Adipocyte (in vitro differentiated cells): ENCODE data around the gene SEC16A.

Experiments
- DNase-seq: peaks from one replicate; pipeline ENCODE4 v3.0.0-alpha.2; 2015; ENCODE audit warnings: low read depth
- H3K27me3 ChIP-seq: replicated peaks from 2 replicates; pipeline ENCODE4 v1.7.0; 2013; ENCODE audit warnings: mild to moderate bottlenecking, low read length, moderate library complexity; ENCODE audit not compliant: control insufficient read depth, insufficient read depth
- H3K36me3 ChIP-seq: 2 replicates; pipeline ENCODE4 v1.7.0; 2013; ENCODE audit warnings: low read length, mild to moderate bottlenecking, moderate library complexity; ENCODE audit not compliant: control insufficient read depth, insufficient read depth, severe bottlenecking
- H3K4me1 ChIP-seq: 2 replicates; pipeline ENCODE4 v1.7.0; 2013; ENCODE audit warnings: mild to moderate bottlenecking, low read length, moderate library complexity; ENCODE audit not compliant: control insufficient read depth, insufficient read depth
- H3K4me3 ChIP-seq: 2 replicates; pipeline ENCODE4 v1.7.0; 2013; ENCODE audit warnings: mild to moderate bottlenecking, low read length, moderate library complexity
- H3K9ac ChIP-seq: 2 replicates; pipeline ENCODE4 v1.7.0; 2013; ENCODE audit warnings: mild to moderate bottlenecking, low read length, moderate library complexity
- H3K9me3 ChIP-seq: 2 replicates; pipeline ENCODE4 v1.7.0; 2013; ENCODE audit warnings: mild to moderate bottlenecking, low read length, moderate library complexity; ENCODE audit not compliant: control insufficient read depth

Gene SEC16A

DNA sequence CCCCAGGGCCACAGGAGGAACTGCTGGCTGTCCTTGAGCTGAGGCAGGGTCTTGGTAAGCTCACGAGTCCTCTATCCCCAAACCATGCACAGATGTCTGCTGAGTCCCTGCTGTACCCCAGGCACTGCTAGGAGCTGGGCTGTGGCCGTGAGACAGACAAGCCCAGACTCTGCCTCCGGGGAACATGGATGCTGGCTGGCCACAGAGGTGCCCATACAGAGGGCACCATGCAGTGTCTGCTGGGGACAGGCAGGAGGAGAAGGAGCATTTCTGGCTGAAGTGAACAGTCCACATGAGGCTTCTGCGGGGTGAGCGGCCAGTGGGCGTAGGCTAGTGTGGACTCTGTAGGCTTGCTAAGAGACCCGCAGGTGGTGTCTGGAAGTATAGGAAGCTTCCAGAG lies 4.8 kb upstream of the SEC16A start:
- H3K36me3 ChIP-seq, result no peaks in the 10 kb centered on the region
- H3K4me3 ChIP-seq, result no peak overlapping the region
- no peaks in the 10 kb centered on the region for H3K9me3 ChIP-seq
- no peak overlapping the region for H3K9ac ChIP-seq
- peaks cover 9% of the 10 kb centered on the region for H3K4me1 ChIP-seq
- no peak for DNase-seq
- peaks cover 33% of the 10 kb centered on the region for H3K27me3 ChIP-seq

DNA sequence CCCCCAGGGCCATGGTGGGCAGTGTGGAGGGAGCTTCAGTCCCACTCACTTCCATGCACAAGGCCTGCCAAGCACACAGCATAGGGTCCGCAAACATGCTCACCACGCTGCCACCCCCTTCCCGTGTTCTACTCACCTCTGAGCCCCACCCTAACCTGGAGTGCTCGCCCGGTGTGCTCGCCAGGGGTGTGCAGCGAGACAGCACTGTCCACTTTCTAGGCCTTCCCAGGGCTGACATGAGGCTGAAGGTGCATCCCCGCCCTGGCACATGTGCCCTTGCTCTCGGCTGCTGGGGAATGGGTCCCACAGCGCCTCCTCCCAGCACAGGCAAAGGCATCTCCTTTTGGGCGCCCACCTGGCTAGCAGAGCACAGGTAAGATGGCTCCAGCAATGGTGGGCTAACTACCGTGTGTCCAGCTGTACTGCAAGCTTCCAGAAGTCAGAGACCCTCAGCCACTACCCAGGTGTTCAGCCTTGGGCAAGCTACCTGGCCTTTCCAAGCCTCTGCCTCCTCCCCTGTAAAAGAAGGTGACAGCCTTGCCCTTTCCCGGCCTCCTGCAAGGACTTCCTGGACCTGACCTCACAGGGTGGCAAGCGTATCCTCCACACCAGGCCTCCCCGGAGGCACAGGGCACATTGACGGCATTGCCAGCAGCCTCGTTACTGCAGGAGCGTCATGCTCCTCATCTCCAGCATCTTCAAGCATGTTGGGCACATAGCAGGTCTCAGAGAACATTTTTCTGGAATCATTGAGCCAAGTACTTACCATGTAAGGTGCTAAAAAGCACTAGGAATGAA lies 4.2 kb upstream of the SEC16A start:
- H3K9ac ChIP-seq, result no peak overlapping the region
- no peaks in the 10 kb centered on the region for H3K9me3 ChIP-seq
- no peak overlapping the region for H3K4me3 ChIP-seq
- peaks cover 10% of the 10 kb centered on the region for H3K4me1 ChIP-seq
- no peak for DNase-seq
- no peaks in the 10 kb centered on the region for H3K36me3 ChIP-seq
- peaks cover 33% of the 10 kb centered on the region for H3K27me3 ChIP-seq

DNA sequence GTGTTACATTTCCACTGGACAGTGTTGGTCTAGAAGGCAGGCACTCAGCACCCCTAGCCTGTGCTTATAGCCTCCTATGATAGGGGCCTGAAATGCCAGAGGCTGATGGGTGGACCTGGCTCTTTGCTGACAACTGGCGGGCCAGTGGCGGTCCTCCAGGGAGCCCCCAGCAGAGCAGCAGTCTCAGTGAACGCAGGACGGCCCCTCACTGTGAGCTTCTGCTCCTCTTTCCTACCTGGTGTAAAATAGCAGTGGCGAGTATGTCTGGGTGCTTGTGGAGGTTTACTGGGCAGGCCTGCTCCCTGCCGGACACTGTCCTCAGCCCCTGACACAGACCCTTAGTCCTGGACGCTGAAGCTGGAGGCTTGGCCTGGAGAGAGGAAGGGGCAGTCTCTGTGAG lies 3.3 kb upstream of the SEC16A start:
- DNase-seq, result no peak
- no peaks in the 10 kb centered on the region for H3K9me3 ChIP-seq
- H3K4me3 ChIP-seq, result no peak overlapping the region
- H3K9ac ChIP-seq, result no peak overlapping the region
- H3K4me1 ChIP-seq, result peaks cover 19% of the 10 kb centered on the region
- peaks cover 33% of the 10 kb centered on the region for H3K27me3 ChIP-seq
- no peaks in the 10 kb centered on the region for H3K36me3 ChIP-seq

DNA sequence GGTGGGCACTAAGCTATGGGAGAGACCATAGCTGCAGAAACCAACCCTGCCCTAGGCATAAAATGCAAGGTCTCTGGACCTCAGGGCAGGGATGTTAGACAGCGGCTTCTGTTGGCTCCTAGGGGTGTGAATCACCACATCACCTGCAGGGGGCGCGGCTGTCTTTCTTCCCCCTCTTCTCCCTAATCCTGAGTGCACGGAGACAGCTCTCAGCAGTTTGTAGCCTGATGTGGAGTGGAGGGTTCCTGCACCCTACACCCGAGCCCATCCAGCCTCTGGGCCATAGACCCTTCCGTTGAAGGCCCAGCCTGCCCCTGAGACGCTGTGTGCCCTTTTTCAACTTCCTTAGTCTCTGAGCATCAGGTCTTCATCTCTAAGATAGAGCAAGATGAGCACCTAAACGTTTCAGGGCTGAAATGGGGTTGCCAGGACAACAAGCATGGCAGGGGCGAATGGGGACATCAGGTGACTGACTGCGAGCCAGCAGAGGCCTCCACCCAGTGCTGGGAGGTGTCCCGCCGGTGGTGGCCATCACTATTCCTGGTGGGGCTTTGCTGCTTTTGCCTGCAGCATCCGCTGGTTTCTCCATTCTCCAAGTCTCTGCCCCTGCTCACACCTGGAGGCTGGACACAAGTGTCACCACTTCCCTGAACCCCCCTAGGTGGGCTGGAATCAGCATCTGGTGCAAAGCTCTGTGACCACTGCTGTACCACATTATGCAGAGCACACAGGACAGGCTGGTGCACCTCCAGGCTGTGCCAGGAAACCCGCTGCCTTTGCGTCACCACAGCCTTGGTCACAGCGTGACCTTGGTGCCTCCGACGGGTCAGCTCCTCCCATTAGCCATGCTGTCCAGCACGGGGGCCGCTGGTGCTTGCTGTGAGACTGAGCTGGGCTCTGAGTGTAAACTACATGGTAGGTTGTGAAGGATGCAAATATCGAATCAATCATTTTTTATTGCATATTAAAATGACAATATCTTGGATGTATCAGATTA lies 2.5 kb upstream of the SEC16A start:
- DNase-seq, result peak; percentile 87
- no peak overlapping the region for H3K9ac ChIP-seq
- peaks cover 21% of the 10 kb centered on the region for H3K4me1 ChIP-seq
- no peak overlapping the region for H3K4me3 ChIP-seq
- H3K36me3 ChIP-seq, result no peaks in the 10 kb centered on the region
- no peaks in the 10 kb centered on the region for H3K9me3 ChIP-seq
- H3K27me3 ChIP-seq, result peaks cover 29% of the 10 kb centered on the region

DNA sequence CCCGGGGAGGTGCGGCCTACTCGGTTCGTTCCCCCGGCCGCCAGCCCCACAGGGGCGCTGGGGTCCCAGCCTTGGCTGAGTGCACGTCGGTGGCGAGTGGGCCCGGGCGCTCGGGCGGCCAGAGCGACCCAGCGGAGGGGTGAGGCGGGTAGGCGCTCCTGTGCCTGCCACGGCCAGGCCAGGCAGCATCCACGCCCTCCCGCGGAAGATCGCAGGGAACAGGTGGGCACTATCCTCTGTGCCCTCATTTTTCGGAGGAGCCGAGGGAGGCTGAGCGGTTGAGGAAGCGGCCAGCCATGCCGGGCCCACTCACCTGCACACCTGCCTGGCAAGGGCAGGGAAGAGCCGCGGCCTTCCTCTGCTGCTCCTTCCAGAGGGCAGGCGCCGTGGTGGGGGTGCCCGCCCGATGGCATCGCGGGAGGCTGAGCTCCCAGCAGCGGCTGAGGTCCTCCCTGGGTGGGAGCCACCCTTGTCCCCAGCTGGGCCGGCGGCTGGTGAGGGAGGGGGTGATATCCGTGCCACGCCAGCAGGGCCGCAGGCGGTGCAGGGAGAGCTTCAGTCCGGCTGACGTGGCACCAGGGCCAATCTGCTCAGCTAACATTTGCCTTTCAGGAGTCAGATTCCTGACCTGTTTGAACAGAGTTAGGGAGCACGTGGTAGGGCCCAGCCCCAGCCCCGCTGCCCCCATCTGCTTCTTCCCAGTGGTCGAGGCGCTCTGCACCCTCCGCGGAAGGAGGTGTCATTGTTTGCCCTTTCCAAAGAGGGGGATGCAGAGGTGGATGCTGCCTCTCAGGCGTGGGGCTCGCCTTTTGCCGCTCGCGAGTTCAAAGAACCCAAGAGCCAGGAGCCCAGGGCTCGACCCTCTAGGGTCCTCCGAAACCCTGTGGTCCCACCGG lies 1.6 kb upstream of the SEC16A start:
- H3K4me1 ChIP-seq, result peaks cover 21% of the 10 kb centered on the region
- H3K27me3 ChIP-seq, result peaks cover 25% of the 10 kb centered on the region
- no peaks in the 10 kb centered on the region for H3K36me3 ChIP-seq
- H3K9ac ChIP-seq, result peak overlapping the region; percentile 89
- H3K9me3 ChIP-seq, result no peaks in the 10 kb centered on the region
- H3K4me3 ChIP-seq, result peak overlapping the region; percentile 84
- no peak for DNase-seq

DNA sequence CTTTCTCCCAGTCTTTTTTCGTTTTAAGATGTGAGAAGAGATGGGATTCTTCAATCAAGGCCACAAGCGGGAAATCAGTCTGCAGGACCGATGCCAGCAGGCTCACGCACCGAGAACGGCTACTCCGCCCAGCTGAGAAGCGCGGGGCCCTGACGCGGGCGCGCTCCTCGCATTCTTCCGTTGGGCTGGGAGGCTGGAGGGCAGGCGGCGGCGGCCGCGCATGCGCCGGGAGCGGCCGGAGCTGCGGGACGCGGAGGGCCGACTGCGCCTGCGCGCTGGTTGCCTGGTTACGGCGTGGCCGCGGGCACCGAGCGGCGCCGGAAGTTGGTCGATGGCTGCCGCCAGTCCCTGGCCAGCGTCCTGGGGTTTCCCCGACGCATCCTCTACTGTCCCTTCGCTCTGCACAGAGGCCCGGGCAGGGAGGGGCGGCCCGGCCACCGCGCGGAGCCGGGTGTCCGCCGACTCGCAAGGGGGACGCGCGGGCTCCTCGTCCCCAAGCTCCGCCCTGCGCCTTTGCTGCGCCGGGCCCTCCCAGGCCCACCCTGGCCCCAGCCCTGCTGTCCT lies 831 bp upstream of the SEC16A start:
- peaks cover 20% of the 10 kb centered on the region for H3K27me3 ChIP-seq
- peak; percentile 96 for DNase-seq
- H3K4me1 ChIP-seq, result peaks cover 21% of the 10 kb centered on the region
- peak overlapping the region; percentile 89 for H3K9ac ChIP-seq
- H3K9me3 ChIP-seq, result no peaks in the 10 kb centered on the region
- H3K36me3 ChIP-seq, result no peaks in the 10 kb centered on the region
- peak overlapping the region; percentile 84 for H3K4me3 ChIP-seq

DNA sequence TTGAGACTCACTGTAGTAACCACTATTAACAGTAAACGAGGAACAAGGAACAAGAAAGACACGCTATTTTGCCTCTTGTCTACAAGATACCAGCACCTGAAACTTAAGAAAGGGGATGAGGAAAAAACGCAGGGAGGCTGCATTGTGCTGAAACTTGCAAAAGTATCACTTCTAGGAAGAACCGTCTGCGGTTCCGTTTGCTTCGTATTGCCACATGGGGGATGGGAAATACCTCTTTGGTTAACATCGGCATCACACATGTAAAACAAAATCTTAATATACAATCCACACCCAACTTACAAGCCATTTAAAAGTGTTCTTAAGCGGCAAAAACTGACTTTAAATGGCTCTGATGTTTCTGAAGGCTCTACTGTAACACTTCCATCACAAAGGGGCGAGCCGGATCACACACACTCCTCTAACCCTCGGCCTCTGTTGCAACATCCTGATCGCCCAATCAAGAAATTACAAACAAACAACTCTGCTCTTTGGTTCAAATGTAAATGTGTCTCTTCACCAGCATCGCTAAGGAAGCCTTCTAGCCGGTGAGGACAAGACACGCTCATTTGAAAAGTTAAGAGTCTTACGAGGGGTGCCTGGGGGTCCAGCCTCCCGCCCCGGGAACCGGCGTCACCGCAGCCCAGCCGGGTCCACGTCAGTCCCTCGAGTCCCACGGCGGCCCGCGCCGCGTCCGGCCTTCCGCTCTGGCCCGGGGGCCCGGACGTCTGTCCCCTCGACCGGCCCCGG lies 621 bp downstream of the SEC16A start:
- Histone ChIP-seq H3K36me3 (peaks cover 4% of the 10 kb centered on the region), H3K9ac (peak overlapping the region; percentile 97), H3K27me3 (peaks cover 6% of the 10 kb centered on the region), H3K4me1 (peaks cover 21% of the 10 kb centered on the region), H3K4me3 (peak overlapping the region; percentile 99), H3K9me3 (no peaks in the 10 kb centered on the region)
- DNase-seq, result peak; percentile 84

DNA sequence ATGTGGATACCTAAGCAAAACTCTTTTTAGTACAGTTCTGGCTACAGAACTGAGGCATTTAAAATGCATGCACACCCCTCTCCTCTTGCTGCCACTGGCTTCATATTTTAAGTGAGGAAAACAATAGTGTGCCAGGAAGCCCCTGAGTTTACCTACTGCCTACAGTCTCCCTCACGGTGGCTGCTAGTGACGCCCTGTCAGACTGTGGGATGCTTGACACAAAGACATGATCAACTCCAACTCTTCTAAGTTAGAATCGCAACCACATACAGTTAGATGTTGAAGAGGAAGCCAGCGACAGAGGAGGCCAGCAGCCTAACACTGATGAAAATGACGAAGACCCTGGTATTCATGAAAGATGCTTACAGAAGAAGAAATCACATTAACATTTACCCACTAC lies 1.3 kb downstream of the SEC16A start:
- H3K9me3 ChIP-seq, result no peaks in the 10 kb centered on the region
- peaks cover 21% of the 10 kb centered on the region for H3K4me1 ChIP-seq
- no peaks in the 10 kb centered on the region for H3K27me3 ChIP-seq
- peak; percentile 8 for DNase-seq
- H3K4me3 ChIP-seq, result peak overlapping the region; percentile 99
- peak overlapping the region; percentile 97 for H3K9ac ChIP-seq
- H3K36me3 ChIP-seq, result peaks cover 10% of the 10 kb centered on the region

DNA sequence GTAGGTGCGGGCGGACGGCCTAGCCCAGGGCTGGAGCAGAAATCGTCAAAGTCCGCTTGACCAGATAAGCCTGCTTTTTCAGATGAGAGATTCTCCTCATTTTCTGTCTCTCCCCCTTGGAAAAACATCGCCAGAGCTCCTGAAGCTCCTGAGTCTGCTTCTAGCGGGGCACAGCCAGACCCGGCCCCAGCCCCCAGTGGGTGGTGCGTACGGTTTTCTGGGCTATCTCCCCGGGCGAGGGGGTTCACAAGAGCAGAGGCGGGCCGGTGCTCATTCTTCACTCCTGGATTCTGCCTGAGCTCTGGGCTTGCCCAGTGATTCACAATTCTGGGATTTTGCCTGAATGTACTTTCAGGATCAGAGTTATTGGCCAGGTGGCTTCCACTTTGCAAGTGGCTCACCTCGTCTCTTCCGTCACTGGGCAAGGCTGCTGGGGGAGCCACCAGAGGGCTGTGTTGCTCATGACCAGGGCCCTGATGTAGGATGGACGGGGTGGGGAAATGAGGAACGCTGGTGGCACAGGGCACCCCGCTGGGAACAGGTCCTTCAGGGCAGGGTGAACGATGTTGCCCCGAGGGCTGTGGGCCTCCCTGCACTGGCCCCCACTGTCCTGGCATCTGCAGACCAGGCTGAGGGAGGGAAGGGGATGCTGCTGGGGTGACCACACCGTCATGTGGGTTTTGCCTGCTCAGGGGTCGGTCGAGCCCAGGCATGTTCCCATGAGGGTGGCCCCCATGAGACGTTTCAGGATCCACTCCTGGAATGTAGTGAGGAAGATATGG lies 6.3 kb downstream of the SEC16A start:
- H3K36me3 ChIP-seq, result peaks cover 60% of the 10 kb centered on the region
- no peaks in the 10 kb centered on the region for H3K9me3 ChIP-seq
- H3K9ac ChIP-seq, result no peak overlapping the region
- DNase-seq, result no peak
- H3K27me3 ChIP-seq, result no peaks in the 10 kb centered on the region
- peaks cover 6% of the 10 kb centered on the region for H3K4me1 ChIP-seq
- H3K4me3 ChIP-seq, result no peak overlapping the region
